Panc1 (cell line): ENCODE measurements around the gene FNBP1L. TPM values are rescaled to one million over a fixed set of nuclear protein-coding genes. Genes with fewer than 3 reads are reported as not detected.

Source experiments
- ATAC-seq: fragments of 200-7000 bp; cut with Tn5 transposase; 2 replicates; pipeline ENCODE4 v1.9.1; 2020; ENCODE audit warnings: mild to moderate bottlenecking, moderate library complexity
- BruUV-seq: library from RNA; stranded (reverse); fragments of 400-500 nt; replicated peaks from 2 replicates; lab custom pipeline; 2021; lab: Mats Ljungman, UMichigan
- CTCF ChIA-PET: fragments of 300-600 bp; sonication (Branson Sonifier 250); formaldehyde crosslinking; loops from one replicate; lab custom pipeline; 2022; ENCODE audit warnings: antibody characterized with exemption; lab: Charles Lee
- POLR2A ChIA-PET: fragments of 300-600 bp; sonication (Branson Sonifier 250); formaldehyde crosslinking; loops from one replicate; lab custom pipeline; 2022; ENCODE audit warnings: antibody characterized with exemption; lab: Charles Lee
- DNase-seq: peaks from one replicate; pipeline ENCODE4 v3.0.0-alpha.2; 2010; ENCODE audit warnings: low read depth, low spot score
- H3K27ac ChIP-seq: 2 replicates; pipeline ENCODE4 v1.5.1; 2011; ENCODE audit warnings: mild to moderate bottlenecking, low read length, inconsistent platforms
- H3K27me3 ChIP-seq: fragments of 200-500 bp; sonication (Bioruptor generic); 2 replicates; pipeline ENCODE4 v1.6.0; 2014; ENCODE audit warnings: low read length, inconsistent platforms; ENCODE audit not compliant: control insufficient read depth, insufficient read depth
- H3K36me3 ChIP-seq: fragments of 200-500 bp; sonication (Bioruptor generic); 2 replicates; pipeline ENCODE4 v1.5.1; 2014; ENCODE audit warnings: inconsistent platforms, mild to moderate bottlenecking, low read length, moderate library complexity; ENCODE audit not compliant: control insufficient read depth, insufficient read depth
- H3K4me1 ChIP-seq: 2 replicates; pipeline ENCODE4 v1.5.1; 2011; ENCODE audit warnings: inconsistent platforms, mild to moderate bottlenecking, low read length, moderate library complexity; ENCODE audit not compliant: control insufficient read depth, insufficient read depth
- H3K4me3 ChIP-seq, 2 experiments: 2 replicates each; pipeline ENCODE4 v1.5.1; 2011 to 2012; ENCODE audit warnings: low read depth in 2 of 2, low read length in 2 of 2, mild to moderate bottlenecking in 2 of 2, inconsistent platforms in 1 of 2, moderate library complexity in 1 of 2
- H3K9me3 ChIP-seq: fragments of 200-500 bp; sonication (Bioruptor generic); 2 replicates; pipeline ENCODE4 v1.5.1; 2014; ENCODE audit warnings: low read depth, mild to moderate bottlenecking, inconsistent platforms, low read length, moderate library complexity; ENCODE audit not compliant: control insufficient read depth, insufficient read depth
- POLR2AphosphoS5 ChIP-seq: IDR thresholded peaks from 2 replicates; pipeline ENCODE4 v1.6.1; 2012; ENCODE audit warnings: mild to moderate bottlenecking, low read depth, low read length, moderate library complexity
- SIN3A ChIP-seq: IDR thresholded peaks from 2 replicates; pipeline ENCODE4 v1.6.1; 2012; ENCODE audit warnings: low read depth, mild to moderate bottlenecking, low read length, moderate library complexity, borderline replicate concordance; ENCODE audit not compliant: insufficient read depth
- TCF7L2 ChIP-seq: IDR thresholded peaks from 2 replicates; pipeline ENCODE4 v1.6.1; 2011; ENCODE audit warnings: mild to moderate bottlenecking, low read depth, low read length, inconsistent platforms
- in situ Hi-C: cut with HindIII; loops from 2 replicates; pipeline ENCODE4 v1.10.0; 2016; ENCODE audit warnings: low sequenced_read_pairs, low pct_unique_long_range_greater_than_20kb
- intact Hi-C: fragments of 100-400 bp; cut with micrococcal nuclease; formaldehyde crosslinking; loops from one replicate; pipeline ENCODE4 v1.10.0; 2022; ENCODE audit not compliant: unreplicated experiment
- total RNA-seq: library from RNA; stranded (reverse); gene quantifications from one replicate; pipeline ENCODE4 v1.2.1, GENCODE V29; 2021; ENCODE audit not compliant: unreplicated experiment
- TF ChIP-seq, protein P1 (sequence below), 2 experiments: IDR thresholded peaks; 2 replicates each; pipeline ENCODE4 v1.6.1; 2011 to 2012; ENCODE audit warnings: low read depth in 2 of 2, control low read depth in 1 of 2, low read length in 1 of 2, mild to moderate bottlenecking in 1 of 2, moderate library complexity in 1 of 2; ENCODE audit not compliant: insufficient read depth in 1 of 2
- TF ChIP-seq, protein P2 (sequence below): fragments of 450-650 bp; IDR thresholded peaks from 2 replicates; pipeline ENCODE4 v1.5.1; 2017; ENCODE audit warnings: mild to moderate bottlenecking

The FNBP1L gene
- total RNA-seq, 1 experiment from 2014 or later, result 25.1 TPM

DNA sequence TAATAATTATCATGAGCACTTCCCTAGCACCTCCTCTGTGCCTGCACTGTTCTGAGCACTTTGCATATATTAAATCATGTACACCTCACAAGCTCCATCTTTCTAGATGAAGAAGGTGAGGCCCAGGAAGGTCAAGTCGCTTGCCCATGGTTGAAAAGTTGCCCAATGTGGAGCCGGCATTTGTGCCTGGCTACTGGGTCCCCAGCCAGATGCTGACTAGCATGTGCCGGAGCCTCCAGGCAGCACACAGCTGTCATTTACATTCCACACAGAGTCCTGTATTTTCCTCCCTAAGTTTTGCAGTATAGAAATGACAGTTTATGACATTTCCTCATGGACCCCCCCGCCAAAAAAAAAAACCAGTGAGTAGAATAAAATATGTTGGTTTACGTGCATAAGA is 139.4 kb downstream of the FNBP1L start:
- intact Hi-C loops, result no loop called here
- Histone ChIP-seq H3K27me3 (no peaks in the 10 kb centered on the region), H3K9me3 (no peaks in the 10 kb centered on the region), H3K27ac (no peak overlapping the region), H3K4me1 (peaks cover 3% of the 10 kb centered on the region; the same call in 1 of the 2 replicates), H3K4me3 (no peak overlapping the region), H3K36me3 (peaks cover 7% of the 10 kb centered on the region; the same call in 1 of the 2 replicates)
- ATAC-seq (no peak), DNase-seq (no peak)
- ChIA-PET POLR2A (no interaction called here), CTCF (no interaction called here)
- in situ Hi-C loops, result no loop called here
- BruUV-seq, result no TSS peak
- TF ChIP-seq, protein P1, sequence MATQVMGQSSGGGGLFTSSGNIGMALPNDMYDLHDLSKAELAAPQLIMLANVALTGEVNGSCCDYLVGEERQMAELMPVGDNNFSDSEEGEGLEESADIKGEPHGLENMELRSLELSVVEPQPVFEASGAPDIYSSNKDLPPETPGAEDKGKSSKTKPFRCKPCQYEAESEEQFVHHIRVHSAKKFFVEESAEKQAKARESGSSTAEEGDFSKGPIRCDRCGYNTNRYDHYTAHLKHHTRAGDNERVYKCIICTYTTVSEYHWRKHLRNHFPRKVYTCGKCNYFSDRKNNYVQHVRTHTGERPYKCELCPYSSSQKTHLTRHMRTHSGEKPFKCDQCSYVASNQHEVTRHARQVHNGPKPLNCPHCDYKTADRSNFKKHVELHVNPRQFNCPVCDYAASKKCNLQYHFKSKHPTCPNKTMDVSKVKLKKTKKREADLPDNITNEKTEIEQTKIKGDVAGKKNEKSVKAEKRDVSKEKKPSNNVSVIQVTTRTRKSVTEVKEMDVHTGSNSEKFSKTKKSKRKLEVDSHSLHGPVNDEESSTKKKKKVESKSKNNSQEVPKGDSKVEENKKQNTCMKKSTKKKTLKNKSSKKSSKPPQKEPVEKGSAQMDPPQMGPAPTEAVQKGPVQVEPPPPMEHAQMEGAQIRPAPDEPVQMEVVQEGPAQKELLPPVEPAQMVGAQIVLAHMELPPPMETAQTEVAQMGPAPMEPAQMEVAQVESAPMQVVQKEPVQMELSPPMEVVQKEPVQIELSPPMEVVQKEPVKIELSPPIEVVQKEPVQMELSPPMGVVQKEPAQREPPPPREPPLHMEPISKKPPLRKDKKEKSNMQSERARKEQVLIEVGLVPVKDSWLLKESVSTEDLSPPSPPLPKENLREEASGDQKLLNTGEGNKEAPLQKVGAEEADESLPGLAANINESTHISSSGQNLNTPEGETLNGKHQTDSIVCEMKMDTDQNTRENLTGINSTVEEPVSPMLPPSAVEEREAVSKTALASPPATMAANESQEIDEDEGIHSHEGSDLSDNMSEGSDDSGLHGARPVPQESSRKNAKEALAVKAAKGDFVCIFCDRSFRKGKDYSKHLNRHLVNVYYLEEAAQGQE (IDR thresholded peaks at IDR 0.05; ENCODE audit: insufficient read depth in 1 of 2, low read depth in 2 of 2, low read length in 1 of 2), result no peak
- TF ChIP-seq, protein P2, sequence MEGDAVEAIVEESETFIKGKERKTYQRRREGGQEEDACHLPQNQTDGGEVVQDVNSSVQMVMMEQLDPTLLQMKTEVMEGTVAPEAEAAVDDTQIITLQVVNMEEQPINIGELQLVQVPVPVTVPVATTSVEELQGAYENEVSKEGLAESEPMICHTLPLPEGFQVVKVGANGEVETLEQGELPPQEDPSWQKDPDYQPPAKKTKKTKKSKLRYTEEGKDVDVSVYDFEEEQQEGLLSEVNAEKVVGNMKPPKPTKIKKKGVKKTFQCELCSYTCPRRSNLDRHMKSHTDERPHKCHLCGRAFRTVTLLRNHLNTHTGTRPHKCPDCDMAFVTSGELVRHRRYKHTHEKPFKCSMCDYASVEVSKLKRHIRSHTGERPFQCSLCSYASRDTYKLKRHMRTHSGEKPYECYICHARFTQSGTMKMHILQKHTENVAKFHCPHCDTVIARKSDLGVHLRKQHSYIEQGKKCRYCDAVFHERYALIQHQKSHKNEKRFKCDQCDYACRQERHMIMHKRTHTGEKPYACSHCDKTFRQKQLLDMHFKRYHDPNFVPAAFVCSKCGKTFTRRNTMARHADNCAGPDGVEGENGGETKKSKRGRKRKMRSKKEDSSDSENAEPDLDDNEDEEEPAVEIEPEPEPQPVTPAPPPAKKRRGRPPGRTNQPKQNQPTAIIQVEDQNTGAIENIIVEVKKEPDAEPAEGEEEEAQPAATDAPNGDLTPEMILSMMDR, result no peak
- TF ChIP-seq POLR2AphosphoS5 (no peak), SIN3A (no peak), TCF7L2 (no peak)

DNA sequence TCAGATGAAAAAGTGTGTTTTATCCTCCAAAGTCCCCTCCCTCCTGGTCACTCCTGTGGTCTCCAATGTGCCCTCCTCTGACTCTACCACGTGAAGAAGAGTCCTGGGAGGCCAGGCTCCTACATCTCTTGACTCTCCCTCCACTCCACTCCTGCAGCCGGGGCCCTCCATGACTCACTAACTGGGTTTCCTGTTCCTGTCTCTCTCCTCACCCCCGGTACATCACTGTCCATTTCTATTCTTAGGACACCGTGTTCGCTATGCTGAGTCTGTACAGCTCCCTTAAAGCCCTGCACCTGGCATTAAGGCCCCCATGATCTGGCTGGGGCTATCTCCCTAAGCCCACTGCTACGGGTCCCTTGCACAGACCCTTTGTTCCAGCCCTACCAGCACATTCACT is 140.3 kb downstream of the FNBP1L start:
- no peaks in the 10 kb centered on the region for H3K27me3 ChIP-seq
- H3K4me3 ChIP-seq, result no peak overlapping the region
- in situ Hi-C loops, result no loop called here
- ATAC-seq (no peak), DNase-seq (no peak)
- intact Hi-C loops, result no loop called here
- peaks cover 7% of the 10 kb centered on the region; the same call in 1 of the 2 replicates for H3K36me3 ChIP-seq
- no TSS peak for BruUV-seq
- peaks cover 5% of the 10 kb centered on the region; the same call in 1 of the 2 replicates for H3K4me1 ChIP-seq
- CTCF ChIA-PET, result no interaction called here
- TF ChIP-seq, protein P2, result no peak
- TF ChIP-seq TCF7L2 (no peak), POLR2AphosphoS5 (no peak), SIN3A (no peak)
- TF ChIP-seq, protein P1 (IDR thresholded peaks at IDR 0.05; ENCODE audit: insufficient read depth in 1 of 2, low read depth in 2 of 2, low read length in 1 of 2), result no peak
- H3K9me3 ChIP-seq, result no peaks in the 10 kb centered on the region
- POLR2A ChIA-PET, result no interaction called here
- H3K27ac ChIP-seq, result no peak overlapping the region
